Activated CD4-positive, CD25-positive, alpha-beta regulatory T cell treated with anti-CD3 and anti-CD28 coated beads, Interleukin-2, amount 50 U/mL, for 16 hours (primary cell): ENCODE results near the gene MROH2A.

Experiments used
- DNase-seq: peaks from one replicate; pipeline ENCODE4 v3.0.0-alpha.2; 2020; ENCODE audit warnings: low read depth, low spot score

Gene MROH2A

DNA sequence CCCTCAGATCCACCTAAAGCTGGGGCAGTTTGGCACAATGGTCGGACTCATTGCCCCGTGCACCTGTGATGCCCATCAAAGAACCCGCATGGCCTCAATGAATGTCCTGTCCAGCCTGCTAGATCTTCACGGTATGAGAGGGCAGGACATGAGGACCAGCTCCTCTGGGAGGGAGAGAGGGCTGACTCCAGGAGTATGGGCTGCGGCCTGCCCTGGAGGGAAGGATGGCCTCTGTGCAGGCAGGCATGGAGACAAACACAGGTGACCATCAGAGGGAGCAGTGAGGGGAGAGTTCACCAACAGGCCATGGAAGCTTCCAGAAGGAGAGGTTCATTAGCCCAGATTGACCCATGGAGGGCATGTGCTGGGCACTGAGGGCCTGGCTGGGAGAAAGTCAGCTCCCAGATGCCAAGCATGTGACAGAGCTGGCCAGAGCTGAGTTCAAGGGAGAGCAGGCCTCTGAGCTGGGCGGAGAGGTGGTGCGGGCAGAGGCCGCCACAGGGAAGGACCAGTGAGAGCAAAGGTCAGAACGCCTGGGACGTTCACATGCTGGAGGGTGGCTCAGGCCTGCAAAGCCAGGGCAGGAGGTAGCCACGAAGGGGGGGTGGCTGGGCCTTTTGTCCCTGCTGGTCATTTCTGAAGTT lies 40.0 kb downstream of the MROH2A start:
- no peak for DNase-seq

DNA sequence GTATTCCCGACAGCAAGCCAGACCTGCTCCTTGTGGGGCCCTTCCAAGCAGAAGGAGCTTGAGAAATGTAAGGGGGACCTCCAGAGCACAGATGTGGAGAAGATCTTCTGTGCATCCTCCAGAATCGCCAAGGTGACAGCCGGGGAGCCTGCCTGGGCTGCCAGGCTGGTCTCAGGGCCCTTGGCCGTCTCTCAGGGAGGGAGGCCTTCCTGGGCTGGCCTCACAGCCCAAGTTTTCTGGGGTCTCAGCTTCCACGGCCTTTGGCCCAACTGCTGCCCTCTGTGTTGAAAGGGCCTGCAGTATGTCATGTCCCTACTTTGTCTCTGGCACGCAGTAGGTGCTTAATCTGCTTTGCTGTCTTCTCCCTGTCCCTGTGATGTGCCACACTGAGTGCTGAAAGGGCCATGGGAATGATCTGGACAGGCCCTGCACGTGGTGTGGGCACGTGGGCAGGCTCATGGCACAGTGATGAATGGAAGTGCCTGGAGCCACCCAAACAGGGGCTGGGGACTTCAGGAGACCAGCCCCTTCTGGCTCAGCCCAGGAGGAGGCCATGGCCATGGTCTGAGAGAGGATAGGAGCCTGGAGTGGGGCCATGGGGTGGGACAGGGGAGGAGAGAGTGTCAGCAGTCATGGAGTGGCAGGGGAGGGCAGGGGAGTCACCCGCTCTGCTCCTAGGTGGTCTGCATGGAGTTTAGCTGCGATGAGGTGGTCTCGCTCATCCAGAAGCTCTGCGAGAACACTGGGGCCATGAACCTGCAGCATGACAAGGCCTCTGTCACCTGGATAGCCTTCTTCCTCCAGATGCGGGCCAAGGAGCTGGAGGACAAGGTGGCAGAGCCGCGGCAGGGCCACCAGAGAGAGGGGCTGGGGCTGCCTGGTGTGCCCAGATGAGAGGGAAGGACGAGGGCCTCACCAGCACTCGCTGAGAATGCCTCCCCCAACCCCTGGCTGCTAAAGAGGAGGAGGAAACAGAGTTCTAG lies 40.8 kb downstream of the MROH2A start:
- DNase-seq = no peak

DNA sequence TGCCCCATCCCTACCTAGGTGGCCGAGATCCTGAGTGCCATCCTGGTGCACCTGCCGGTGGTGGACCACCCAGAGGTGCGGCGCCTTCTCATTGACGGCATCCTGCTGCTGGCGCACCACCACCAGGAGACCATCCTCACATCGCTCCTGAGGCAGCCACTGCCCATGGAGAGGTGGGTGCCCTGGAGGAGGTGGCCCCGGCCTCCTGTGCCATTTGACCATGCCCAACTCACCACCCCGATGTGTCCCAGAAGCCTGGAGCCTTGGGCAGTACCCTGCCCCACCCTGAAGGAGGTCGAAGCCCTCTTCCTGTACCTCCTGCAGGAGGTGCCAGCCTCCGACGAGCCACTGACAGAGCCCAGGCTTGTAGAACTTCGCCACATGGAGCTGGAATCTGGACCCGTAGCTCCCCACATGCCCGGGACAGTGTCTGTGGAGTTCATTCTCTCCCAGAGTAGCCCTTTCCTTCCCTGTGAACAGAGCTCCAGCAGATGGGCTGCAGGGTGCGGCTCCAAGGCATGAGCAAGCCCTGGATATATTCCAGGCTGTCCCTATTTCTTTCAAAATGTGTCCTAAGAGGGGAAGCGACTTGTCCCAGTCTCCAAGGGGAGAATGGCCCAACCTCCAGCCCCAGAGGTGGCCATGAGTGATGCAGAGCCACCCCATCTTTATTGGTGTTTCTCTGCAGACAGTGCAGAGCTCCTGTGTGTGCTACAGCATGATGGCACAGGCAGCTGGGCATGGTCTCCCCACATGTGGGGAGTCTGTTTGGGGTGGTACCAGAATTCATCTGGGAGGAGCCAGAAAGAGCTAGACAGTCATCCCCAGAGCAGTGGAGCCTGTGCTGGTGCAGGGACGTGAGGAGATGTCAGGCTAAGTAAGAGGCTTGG lies 42.0 kb downstream of the MROH2A start:
- DNase-seq = no peak

DNA sequence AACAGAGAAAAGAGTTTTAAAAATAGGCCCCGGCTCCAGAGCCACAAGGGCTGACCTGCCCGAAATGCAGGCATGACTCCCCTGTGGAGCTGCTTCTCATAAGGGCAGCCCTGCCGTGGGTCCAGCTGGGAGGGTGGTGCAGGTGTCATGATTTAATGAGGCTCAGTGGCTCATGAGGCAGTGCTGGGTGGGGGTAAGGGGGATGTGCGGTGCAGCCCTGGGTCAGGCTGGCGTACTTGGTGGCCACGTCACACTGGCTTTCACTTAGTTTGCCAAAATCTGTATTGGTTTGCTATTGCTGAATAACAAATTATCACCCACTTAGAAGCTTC lies 42.6 kb downstream of the MROH2A start:
- no peak for DNase-seq

DNA sequence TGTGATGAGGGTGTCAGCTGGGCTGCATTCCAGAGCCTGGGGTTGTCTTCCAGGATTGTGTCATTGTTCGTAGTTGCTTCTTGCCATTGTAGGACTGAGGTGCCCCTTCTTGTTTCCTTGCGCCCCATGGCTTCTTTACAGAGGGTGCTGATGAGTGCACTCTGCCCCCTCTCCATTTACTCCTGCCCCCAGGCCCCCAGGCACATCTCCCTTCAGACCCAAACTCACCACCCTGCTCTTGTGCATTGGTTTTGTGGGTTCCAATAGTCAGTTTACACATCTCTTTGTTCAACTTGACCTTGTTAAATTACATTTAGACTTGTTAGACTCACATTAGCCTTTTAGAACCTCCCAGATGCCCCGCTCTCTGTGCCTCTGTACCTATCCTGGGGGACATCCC lies 43.1 kb downstream of the MROH2A start:
- no peak for DNase-seq

DNA sequence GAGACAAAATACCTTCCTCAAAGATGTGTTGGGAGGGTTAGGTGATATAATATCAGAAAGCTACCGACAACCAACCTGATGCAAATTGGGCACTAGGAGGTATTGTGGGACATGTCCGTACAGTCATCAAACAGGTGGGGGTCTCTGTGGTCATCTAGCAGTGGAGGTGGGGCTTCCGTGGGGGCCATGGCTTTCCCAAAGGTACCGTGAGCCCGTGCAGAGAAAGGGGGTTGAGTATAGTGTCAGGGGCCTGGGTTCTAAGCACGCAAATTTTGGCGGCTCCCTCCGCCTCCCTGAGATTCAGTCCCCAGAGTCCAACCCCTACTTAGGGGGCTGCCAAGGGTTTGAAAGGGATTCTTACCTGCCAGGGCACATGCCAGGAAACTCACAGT lies 43.6 kb downstream of the MROH2A start:
- no peak for DNase-seq

DNA sequence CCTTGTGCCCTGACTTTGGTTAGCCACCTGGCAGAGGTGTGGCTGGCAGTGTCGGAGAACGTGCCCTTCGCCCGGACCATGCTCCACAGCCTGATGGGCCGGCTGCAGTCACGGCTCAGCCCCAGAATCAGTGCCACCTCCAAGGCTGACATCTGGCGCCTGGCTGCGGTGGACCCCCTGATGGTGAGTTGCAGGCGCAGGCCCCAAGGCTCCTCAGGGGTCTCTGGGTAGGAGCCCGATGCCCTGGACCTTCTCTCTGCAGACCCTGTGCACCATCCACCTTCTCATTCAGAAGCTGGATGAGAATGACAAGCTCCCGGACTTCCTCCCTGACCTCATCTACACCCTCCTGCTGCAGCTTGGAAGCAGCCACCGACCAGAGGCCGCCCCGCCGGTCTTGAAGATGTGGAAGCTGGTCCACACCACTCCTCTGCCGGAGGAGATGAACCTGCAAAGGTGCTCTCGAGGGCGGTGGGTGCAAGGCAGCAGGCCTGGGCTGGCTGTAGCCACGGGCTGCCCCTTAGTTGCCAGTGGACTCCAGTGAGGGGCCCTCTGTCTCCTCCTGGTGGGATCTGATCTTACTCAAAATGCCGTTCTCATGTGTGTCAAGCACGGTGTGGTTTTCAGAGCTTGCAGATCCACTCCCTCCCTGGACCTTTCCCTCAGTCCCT lies 44.1 kb downstream of the MROH2A start:
- no peak for DNase-seq

DNA sequence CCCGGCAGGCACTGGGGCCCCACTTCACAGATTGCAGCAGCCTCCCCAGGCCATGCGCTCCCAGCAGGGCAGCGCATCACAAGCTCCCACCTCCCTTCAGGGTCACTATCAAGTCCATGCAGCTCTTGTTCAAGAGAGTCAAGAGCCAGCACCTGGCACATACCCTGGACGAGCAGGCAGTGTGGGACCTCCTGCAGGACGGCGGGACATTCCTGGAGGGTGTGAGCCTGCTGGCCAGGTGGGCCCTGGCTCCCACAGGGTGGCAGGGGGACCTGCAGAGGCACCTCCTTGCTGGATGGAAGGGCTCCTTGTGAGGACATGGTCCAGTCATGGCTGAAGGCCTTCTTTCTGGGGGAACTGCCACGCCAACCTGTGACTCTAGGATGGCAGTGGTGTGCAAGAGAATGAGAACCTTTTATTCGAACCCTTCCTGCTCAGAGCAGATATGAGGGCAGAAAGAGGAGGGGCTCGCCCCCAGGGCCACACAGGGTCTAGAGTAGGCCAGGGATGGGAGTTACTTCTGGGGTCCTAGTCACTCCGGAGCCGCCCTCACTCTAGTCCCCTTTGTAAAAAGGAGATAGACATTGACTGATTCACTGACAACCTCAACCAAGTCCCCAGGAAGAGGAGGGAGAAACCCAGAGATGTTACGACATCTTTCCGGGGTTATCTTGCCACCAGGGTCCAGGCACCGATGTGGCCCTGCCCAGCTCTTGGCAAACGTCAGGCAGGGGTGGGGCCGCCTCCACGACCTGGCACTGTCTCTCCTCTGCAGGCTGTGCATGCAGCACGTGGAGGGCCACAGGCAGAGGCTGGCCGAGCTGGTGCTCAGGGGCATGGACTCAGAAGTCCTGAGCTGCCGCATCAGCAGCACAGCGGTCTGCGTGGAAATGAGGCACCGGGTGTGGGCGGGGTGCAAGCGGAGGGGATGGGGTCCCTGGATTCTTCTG lies 44.9 kb downstream of the MROH2A start:
- no peak for DNase-seq

DNA sequence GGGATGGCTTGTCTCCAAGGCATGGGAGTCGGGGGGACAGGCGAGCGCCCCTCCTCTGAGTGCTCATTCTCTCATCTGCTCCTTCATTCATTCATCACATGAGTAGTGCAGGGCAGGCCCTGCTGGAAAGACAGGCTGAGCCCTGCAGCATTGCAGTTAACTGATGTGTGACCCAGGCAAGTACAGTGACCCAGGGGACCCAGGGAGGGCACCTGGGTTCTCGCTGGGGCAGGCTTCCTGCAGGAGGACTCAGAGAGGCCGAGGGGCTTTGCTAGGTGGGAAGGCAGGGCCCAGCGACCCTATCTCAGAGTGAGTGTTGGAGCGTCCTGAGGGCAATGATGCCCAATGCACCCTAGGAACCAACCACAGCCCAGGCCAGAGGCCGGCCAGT lies 45.6 kb downstream of the MROH2A start:
- no peak for DNase-seq

DNA sequence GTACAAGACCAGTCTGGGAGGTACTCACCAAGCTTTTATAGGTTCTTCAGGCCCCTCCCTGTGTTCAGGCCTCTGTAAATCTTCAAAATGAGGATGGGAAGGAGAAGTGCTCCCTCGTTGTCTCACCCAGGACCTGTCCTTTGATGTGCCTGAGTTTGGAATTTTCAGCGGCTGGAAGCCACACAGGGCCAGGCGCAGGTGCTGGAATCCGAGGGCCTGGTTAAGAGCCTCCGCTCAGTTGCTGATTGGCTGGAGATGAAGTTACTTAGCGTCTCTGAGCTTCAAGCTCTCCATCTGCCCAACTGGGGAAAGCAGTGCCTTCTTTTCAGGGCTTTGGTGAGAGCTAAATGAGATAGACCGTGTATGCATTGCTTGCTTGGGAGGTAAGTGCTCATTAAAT lies 46.2 kb downstream of the MROH2A start:
- no peak for DNase-seq

DNA sequence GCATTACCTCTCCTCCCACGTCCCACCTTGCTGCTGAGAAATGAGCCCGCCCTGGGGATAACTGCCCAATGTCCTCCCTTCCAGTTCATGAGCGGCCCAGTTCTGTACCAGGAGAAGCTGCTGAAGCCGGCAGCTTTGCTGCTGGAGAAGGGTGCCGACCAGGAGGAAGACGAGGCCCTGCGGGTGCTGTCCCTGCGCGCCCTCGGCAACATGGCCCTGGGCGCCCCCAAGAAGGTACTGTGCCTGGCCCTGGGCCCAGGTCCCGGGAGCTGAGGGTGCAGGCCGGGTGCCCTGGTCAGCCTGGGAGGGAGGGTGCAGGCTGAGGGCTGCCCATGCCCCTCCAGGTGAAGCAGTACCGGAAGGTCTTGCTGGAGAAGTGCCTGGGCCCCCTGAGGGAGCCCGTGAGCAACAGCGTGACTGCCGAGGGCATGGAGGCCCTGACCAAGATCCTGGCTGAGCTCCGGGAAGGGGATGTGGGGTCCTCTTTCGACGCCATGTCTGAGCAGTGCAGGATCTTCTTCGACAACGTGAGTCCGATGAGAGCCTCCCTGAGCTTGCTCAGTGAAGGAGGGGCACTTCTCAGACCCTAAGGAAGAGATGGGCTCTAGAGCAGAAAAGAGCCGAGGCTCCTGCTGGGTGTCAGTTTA lies 50.5 kb downstream of the MROH2A start:
- no peak for DNase-seq

DNA sequence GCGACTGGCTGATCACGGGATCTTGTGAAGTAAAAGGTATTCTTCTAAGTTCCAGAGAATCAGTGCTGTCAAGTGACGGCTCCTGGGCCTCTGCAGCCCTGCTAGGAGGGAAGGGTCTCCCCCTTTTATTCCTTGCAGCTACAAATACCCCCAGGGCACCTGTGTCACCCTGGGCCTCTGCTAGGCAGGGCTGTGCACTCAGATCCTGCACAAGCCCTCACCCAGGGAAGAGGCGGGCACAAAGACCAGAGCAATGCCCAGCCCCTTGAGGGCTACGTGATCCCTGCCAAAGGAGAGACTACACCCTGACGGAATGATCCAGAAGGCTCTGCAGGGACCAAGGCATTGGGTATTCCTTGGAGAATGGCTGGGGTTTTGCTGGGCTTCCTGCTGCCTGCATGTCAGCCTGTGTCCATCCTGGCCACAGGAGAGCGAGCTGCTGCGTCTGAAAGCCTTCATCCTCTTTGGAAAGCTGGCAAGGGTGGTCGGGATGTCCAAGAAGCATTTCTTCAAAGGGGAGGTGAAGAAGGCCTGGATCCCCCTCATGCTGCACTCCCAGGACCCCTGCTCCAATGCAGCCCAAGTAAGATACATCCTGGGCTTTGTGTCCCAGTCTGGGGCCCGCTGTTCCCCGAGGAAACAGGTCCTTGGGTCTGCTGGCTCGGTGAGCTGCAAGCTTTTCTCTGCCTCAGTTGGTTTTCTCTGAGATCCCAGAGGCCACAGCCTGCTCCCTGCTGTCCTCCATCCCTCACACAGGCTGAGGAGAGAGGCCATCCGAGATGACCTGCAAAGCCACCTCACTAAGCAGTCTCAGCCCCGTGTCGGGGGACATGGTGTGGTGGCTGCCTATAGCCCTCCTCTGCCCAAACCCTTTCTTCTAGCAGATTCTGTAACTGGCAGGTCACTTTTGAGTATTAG lies 51.3 kb downstream of the MROH2A start:
- DNase-seq = no peak

DNA sequence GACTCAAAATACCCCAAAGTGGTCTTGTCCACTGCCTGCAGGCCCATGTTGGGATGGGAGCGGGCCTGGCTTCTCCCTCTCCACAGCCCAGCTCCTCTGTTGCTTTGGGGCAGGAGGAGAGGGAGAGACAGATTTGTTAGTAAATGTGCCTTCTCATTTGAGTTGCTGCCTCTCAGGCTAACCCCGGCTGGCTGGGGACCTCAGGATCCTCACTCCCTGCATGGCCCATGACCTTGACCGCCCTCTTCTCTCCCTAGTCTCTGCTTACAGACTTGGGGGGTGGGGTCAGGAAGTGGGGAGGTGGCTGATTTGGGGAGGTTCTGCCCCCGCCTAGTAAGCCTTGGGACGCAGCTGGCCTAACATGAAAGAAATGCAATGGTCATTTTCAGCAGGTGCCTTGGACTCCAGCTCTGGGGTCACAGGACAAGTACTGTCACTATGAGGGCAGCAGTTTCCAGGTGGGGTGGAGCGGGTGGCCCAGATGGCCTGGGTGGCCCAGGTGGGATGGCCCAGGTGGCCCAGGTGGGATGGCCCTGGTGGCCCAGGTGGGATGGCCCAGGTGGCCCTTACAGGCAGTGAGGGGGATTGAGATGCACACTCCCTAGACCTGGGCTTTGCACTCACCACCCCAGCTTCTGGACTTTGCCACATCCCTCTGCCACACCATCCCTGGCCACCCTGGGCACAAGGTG lies 52.1 kb downstream of the MROH2A start:
- no peak for DNase-seq

DNA sequence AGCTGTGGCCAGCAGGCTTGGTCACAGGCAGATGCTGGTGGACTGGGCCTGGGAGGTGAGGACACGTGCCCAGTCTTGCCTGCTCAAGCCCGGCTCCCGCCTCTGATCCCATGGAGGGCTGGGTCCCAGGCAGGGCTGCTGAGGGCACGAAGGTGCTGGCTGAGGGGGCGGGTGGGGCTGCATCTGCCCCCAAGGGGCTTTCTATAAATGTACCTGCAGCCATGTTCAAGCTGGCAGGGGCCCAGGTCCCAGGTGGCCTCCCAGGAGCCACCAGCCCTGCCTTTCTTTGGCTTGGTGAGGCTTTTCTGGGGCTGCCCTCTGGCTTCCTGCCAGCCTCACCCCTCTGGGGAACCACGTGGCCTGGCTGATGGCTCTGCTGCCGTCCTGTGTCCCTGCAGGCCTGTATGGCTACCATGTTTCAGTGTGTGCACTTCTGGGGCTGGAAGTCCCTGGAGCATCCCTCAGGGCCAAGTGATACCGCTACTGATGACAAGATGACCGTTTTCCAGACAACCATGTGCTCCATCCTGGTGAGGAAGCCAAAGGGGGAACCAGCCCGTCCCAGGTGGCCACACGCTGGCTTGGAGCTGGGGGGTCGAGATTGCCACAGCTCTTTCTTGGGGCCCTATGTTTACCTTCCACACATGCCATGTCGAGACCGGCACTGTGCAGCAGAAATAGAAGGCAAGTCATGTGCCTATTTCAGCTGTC lies 53.0 kb downstream of the MROH2A start:
- no peak for DNase-seq

DNA sequence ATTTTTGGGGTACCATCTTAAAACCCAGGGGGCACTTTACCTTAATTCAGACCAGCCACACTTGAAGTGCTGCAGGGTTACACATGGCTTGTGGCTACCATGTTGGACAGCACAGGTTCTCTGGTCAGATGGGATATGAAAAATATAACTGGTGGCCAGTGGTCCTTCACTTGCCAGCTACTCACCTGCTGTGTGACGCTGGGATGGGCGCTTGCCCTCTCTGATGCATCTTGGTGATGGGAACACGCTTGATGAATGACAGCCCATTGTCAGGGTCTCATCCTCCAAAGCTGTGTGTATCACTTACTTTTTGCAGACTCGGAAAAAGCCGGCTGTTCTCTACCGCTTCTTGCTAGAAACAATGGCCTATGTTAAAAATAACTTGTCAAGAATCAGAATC lies 53.7 kb downstream of the MROH2A start:
- no peak for DNase-seq

DNA sequence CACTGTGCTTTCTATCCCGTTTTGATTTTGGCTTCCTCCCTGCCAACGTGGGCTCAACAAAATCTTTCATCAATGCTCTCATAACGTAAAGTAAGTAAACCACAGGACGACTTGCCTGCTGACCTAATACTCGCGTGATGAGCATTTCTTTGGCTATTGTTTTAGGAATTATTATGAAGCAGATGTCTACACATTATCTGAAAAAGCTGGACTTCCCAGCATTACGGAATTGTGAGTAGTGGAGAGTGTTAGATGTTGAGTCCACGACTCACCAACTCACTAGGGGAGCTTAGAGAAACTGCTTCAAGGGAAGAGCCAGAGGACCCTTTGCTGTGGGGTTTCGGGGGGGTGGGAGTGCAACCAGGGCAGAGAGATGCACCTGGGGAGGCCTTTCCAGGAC lies 54.3 kb downstream of the MROH2A start:
- DNase-seq = no peak

DNA sequence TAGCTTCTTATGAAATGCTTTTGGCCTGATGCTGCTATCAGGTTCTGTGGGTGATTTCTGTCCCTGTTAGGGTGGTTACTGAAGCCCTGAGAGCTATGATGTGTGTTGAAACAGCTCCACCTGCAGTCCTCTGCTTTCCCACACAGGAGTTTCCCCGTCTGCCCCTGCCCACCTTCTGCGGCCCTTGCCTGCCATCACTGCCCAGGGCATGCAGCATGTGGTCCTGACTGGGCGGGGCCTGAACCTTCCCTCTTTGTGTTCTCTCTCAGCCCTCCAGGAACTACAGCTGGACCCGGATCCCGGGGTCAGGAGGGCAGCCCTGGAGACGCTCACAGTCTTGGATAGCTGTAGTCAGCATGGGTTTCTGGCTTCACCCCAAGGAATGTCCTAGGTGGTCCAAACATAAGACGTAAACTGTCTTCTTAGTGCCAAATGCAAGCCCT lies 54.8 kb downstream of the MROH2A start:
- no peak for DNase-seq

DNA sequence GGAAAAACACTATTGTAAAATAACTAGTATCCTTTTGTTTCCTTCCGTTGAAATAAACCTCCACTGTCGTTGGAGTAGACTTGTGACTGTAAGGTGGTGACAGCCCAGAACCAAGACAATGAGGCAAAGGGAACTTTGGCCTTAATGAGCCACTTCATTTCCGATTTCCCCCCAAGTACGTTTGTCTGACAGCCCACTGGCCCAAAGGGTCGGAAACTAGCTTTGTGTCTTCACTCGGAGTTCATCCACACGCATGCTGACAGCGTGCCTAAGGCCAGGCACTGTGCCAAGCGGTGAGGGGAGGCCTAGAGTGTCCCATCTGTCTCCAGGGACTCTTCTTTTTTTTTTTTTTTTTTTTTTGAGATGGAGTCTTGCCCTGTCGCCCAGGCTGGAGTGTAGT lies 55.2 kb downstream of the MROH2A start:
- no peak for DNase-seq
